GM10248 (cell line): ENCODE data around the gene CCNL2.

Experiments
- CTCF ChIA-PET: fragments of 300-600 bp; sonication (Branson Sonifier 250); formaldehyde crosslinking; extraction: SDS; loops from one replicate; lab custom pipeline; 2021; ENCODE audit warnings: antibody characterized with exemption; lab: Yijun Ruan, JAX
- POLR2A ChIA-PET: fragments of 350-650 bp; sonication (Branson Sonifier 250); formaldehyde crosslinking; extraction: SDS; loops from one replicate; lab custom pipeline; 2020; ENCODE audit warnings: antibody characterized with exemption; lab: Yijun Ruan, JAX
- DNase-seq: peaks from one replicate; pipeline ENCODE4 v3.0.0; 2012; ENCODE audit errors: extremely low spot score
- CTCF ChIP-seq: IDR thresholded peaks from 2 replicates; pipeline ENCODE4 v1.5.1; 2012; ENCODE audit warnings: mild to moderate bottlenecking, low read depth; ENCODE audit errors: extremely low read depth, missing control alignments, control extremely low read depth

Gene CCNL2

GRCh38 chr1:1367315-1367714, 31.8 kb downstream of the CCNL2 start:
- TF ChIP-seq CTCF: no peak
- CTCF ChIA-PET: no interaction called here
- POLR2A ChIA-PET: no interaction called here
- DNase-seq: no peak

GRCh38 chr1:1366699-1367066, 32.5 kb downstream of the CCNL2 start:
- TF ChIP-seq CTCF: no peak
- DNase-seq: no peak
- CTCF ChIA-PET: no interaction called here
- POLR2A ChIA-PET: no interaction called here

GRCh38 chr1:1365875-1366698, 33.0 kb downstream of the CCNL2 start:
- TF ChIP-seq CTCF: no peak
- POLR2A ChIA-PET: no interaction called here
- DNase-seq: no peak

GRCh38 chr1:1364266-1364665, 34.9 kb downstream of the CCNL2 start:
- ChIA-PET CTCF (interaction anchor here (2.8 kb wide), 1 partner anchor 8 kb away, joined by 15 read pairs; no protein-coding TSS in a partner anchor), POLR2A (no interaction called here)
- TF ChIP-seq CTCF: no peak
- DNase-seq: no peak

More at GRCh38 chr1:1365875-1366698, 33.0 kb downstream of the CCNL2 start:
- CTCF ChIA-PET: interaction anchor here (1.2 kb wide), 1 partner anchor 18 kb away, joined by 3 read pairs; no protein-coding TSS in a partner anchor

- CTCF ChIA-PET: interaction anchor here (2.8 kb wide), 1 partner anchor 10 kb away, joined by 15 read pairs; no protein-coding TSS in a partner anchor
- no peak for TF ChIP-seq CTCF
- no peak for DNase-seq
- POLR2A ChIA-PET: no interaction called here
These were observed 37.1 kb downstream of the CCNL2 start for GRCh38 chr1:1361982-1362423.

GRCh38 chr1:1361233-1361981, 37.7 kb downstream of the CCNL2 start:
- POLR2A ChIA-PET: no interaction called here
- no peak for DNase-seq
- CTCF ChIA-PET: interaction anchor here (2.8 kb wide), 1 partner anchor 11 kb away, joined by 15 read pairs; no protein-coding TSS in a partner anchor
- no peak for TF ChIP-seq CTCF
